ENCODE results near the gene VWA3B. TPM values are rescaled to one million over a fixed set of nuclear protein-coding genes. Genes with fewer than 3 reads are reported as not detected.
"Not testable (repeated sequence)": the region's sequence is repeated elsewhere in the genome, so short reads cannot be mapped to it uniquely, and the experiment has no call there.

The VWA3B gene
- total RNA-seq, 1 donor = not detected

DNA sequence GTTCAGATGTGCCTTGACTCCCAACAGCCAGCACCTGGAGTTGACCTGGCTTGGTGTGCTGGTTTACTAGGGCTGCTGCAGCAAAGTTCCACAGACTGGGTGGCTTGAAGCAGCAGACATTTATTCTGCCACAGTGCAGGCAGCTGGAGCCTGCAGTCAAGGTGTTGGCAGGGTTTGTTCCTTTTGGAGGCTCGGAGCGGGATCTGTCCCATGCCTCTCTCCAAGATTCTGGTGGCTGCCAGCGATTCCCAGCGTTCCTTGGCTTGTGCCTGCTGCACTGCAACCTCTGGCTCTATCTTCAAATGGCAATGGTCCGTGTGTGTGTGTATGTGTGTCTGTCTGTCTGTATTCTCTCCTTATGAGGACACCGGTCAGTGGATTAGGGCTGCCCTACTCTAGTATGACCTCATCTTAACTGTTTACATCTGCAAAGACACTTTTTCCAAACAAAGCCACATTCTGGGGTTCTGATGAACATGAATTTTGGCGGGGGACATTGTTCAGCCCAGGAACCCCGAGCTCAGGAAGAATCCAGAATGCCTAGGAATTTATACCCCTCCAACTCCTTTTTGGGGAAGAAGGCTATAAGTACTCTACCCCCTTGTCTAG lies 46.5 kb upstream of the VWA3B start:
- no peak overlapping the region for H3K4me3 ChIP-seq (ENCODE audit: low read depth, low read length)
- TF ChIP-seq, protein P1, sequence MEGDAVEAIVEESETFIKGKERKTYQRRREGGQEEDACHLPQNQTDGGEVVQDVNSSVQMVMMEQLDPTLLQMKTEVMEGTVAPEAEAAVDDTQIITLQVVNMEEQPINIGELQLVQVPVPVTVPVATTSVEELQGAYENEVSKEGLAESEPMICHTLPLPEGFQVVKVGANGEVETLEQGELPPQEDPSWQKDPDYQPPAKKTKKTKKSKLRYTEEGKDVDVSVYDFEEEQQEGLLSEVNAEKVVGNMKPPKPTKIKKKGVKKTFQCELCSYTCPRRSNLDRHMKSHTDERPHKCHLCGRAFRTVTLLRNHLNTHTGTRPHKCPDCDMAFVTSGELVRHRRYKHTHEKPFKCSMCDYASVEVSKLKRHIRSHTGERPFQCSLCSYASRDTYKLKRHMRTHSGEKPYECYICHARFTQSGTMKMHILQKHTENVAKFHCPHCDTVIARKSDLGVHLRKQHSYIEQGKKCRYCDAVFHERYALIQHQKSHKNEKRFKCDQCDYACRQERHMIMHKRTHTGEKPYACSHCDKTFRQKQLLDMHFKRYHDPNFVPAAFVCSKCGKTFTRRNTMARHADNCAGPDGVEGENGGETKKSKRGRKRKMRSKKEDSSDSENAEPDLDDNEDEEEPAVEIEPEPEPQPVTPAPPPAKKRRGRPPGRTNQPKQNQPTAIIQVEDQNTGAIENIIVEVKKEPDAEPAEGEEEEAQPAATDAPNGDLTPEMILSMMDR (IDR thresholded peaks at IDR 0.05; ENCODE audit: insufficient read depth, low read length) = no peak
- no peak for DNase-seq (ENCODE audit: low read depth)

DNA sequence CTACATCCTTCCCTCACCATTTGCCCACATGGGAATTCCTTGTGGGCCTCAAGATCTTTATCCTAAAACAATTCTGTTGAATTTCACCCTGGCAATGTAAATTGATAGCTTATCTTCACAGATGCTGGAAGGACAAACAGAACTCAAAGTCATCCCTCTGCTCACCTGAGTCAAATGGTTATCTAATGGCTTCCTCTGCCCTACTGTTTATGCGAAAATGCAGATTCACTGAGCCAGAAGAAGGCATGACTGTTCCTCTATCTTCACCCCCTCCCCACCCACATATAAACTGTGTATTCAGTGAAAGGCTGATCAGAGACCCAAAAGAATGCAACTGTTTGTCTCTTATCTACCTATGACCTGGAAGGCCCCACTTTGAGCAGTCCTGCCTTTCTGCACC lies 43.9 kb upstream of the VWA3B start:
- TF ChIP-seq, protein P1 (IDR thresholded peaks at IDR 0.05; ENCODE audit: insufficient read depth, low read length) = no peak

DNA sequence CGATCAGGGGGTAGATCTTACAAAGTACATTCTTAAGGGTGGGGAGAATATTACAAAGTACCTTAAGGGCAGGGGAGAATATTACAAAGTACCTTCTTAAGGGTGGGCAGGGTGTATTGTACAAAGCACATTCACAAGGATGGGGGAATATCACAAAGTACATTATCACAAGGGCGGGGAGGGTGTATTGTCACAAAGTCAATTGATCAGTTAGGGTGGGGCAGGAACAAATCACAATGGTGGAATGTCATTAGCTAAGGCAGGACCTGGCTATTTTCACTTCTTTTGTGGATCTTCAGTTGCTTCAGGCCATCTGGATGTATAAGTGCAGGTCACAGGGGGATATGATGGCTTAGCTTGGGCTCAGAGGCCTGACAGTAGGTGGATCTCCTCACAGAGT lies 42.2 kb upstream of the VWA3B start:
- DNase-seq (ENCODE audit: low read depth); H3K4me3 ChIP-seq (ENCODE audit: low read depth, low read length): not testable (repeated sequence)

More for the DNA sequence above, 43.9 kb upstream of the VWA3B start:
- H3K4me3 ChIP-seq (ENCODE audit: low read depth, low read length) = no peak overlapping the region
- DNase-seq (ENCODE audit: low read depth) = no peak

DNA sequence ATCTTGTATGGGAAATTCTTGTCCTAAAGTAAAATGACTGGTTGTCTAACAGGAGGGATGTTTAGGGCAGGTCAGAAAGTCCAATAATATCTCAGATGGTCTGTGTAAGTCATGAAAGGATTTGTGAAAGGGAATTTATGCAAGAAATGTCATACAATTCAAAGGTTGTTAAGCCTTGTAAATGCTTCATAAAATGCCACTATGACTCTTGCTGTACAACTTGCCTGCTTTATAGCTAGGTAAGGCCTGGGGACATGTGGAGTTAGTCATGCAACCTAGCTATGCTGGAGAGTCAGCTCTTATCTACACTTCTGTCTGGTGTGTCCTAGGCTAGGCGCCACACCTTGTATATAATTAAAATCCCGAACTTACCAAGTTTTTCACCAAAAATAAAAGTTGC lies 36.9 kb upstream of the VWA3B start:
- TF ChIP-seq, protein P1 (IDR thresholded peaks at IDR 0.05; ENCODE audit: insufficient read depth, low read length) = no peak
- no peak for DNase-seq (ENCODE audit: low read depth)
- H3K4me3 ChIP-seq (ENCODE audit: low read depth, low read length) = no peak overlapping the region

DNA sequence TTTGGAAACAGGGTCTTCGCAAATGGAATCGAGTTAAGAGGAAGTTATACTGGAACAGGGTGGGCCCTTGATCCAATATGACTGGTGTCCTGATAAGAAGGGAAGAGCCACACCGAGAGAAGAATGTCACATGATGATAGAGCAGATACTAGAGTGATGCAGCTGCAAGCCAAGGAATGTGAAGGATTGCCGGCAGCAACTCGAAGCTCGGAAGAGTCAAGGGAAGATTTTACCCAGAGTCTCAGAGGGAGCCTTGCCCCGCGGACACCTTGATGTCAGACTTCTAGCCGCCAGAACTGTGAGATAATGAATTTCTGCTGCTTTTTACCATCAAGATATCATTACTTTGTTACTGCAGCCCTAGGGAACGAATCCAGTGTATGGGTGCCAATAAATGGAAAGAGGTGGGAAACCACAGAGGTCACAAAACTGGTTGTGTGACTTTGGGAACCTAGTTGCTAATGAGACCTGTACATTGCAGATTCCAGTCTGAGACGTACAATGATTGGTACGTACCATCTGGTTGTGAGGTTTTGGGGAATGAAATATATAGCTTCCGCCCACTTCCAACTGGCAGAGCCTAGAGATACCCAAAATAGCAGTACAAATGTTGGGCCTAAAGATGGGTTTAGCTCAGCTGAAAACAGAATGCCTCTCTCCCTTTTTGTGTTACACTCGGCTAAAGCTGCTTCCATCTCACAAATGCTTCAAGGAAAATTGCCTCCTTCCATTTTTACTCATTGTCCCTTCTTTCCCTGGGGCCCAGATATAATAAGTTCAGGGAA lies 28.6 kb upstream of the VWA3B start:
- no peak for DNase-seq (ENCODE audit: low read depth)
- TF ChIP-seq, protein P1 (IDR thresholded peaks at IDR 0.05; ENCODE audit: insufficient read depth, low read length) = no peak
- no peak overlapping the region for H3K4me3 ChIP-seq (ENCODE audit: low read depth, low read length)

DNA sequence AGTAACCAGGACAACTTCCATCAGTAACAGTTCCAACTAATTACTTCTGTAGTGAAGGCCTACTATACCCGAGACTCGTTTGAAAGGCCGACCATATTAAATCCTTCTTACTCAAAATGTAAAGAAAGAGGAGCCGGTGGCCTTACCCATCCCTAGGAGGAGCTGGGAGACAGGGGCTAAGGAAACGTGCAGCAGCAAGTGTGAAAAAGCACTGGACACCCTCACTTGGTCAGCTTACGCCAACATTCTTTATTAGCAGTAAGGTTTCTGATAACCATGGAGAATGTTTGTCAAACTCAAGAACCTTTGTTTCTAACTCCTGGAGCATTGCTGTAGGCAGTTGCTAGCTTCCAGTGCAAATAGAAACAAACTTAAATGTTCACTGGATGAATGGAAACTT lies 26.7 kb upstream of the VWA3B start:
- no peak for DNase-seq (ENCODE audit: low read depth)
- TF ChIP-seq, protein P1 (IDR thresholded peaks at IDR 0.05; ENCODE audit: insufficient read depth, low read length) = no peak
- H3K4me3 ChIP-seq (ENCODE audit: low read depth, low read length) = no peak overlapping the region

DNA sequence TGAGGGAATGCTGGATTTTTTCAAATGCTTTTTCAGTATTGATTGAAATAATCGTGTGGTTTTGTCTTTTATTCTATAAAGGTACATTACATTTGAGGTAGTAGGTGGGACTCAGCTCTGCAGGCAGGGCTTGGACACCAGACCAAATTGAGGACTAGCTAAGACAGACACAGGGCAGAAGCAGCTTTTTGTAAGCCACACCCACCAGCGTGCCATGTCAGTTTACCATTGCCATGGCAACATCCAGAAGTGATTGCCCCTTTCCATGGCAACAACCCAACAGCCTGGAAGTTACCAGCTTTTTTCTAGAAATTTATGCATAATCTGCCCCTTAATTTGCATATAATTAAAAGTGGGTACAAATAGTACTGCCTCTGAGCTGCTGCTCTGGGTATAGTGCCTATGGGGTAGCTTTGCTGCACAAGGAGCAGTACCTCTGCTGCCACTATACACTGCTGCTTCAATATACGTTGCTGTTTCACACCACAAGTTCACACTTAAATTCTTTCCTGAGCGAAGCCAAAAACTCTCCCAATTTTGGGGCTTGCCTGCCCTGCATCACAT lies 23.6 kb upstream of the VWA3B start:
- no peak overlapping the region for H3K4me3 ChIP-seq (ENCODE audit: low read depth, low read length)
- TF ChIP-seq, protein P1 (IDR thresholded peaks at IDR 0.05; ENCODE audit: insufficient read depth, low read length) = no peak
- DNase-seq (ENCODE audit: low read depth) = no peak
